Caco-2 (cell line): ENCODE measurements around the gene SRSF8. TPM values are rescaled to one million over a fixed set of nuclear protein-coding genes. Genes with fewer than 3 reads are reported as not detected.
"Not testable (repeated sequence)": the region's sequence is repeated elsewhere in the genome, so short reads cannot be mapped to it uniquely, and the experiment has no call there.

Experiments used
- BruUV-seq: library from RNA; stranded (reverse); fragments of 400-500 nt; replicated peaks from 2 replicates; lab custom pipeline; 2021; lab: Mats Ljungman, UMichigan
- CTCF ChIA-PET: fragments of 300-600 bp; sonication (Branson Sonifier 250); formaldehyde crosslinking; loops from one replicate; lab custom pipeline; 2022; ENCODE audit warnings: antibody characterized with exemption; lab: Charles Lee
- POLR2A ChIA-PET: fragments of 300-600 bp; sonication (Branson Sonifier 250); formaldehyde crosslinking; loops from one replicate; lab custom pipeline; 2022; ENCODE audit warnings: antibody characterized with exemption; lab: Charles Lee
- DNase-seq, 2 experiments: peaks; one replicate each; pipeline versions ENCODE4 v3.0.0 to v3.0.0-alpha.2; 2020 to 2022
- H3K27me3 ChIP-seq: replicated peaks from 2 replicates; pipeline ENCODE4 v1.6.0; 2011; ENCODE audit warnings: low read length; ENCODE audit not compliant: control insufficient read depth, insufficient read depth
- H3K36me3 ChIP-seq: 2 replicates; pipeline ENCODE4 v1.5.1; 2011; ENCODE audit warnings: low read length; ENCODE audit not compliant: control insufficient read depth, insufficient read depth
- H3K4me1 ChIP-seq: fragments of 250-450 bp; sonication (Bioruptor Pico); 2 replicates; pipeline ENCODE4 v1.5.1; 2020; ENCODE audit warnings: mild to moderate bottlenecking
- H3K4me3 ChIP-seq: 2 replicates; pipeline ENCODE4 v1.5.1; 2011; ENCODE audit warnings: low read depth, mild to moderate bottlenecking, control low read depth, low read length
- H3K9me3 ChIP-seq: fragments of 250-450 bp; sonication (Bioruptor Pico); 2 replicates; pipeline ENCODE4 v1.5.1; 2020; ENCODE audit warnings: mild to moderate bottlenecking, moderate library complexity
- H3K27ac Mint-ChIP-seq: one replicate; pipeline ENCODE4 v1.8.0; 2022; ENCODE audit warnings: mixed read lengths; ENCODE audit not compliant: unreplicated experiment
- H3K27me3 Mint-ChIP-seq: one replicate; pipeline ENCODE4 v1.8.0; 2022; ENCODE audit warnings: mixed read lengths; ENCODE audit not compliant: insufficient read depth, unreplicated experiment
- H3K36me3 Mint-ChIP-seq: one replicate; pipeline ENCODE4 v1.8.0; 2022; ENCODE audit warnings: mild to moderate bottlenecking, mixed read lengths; ENCODE audit not compliant: insufficient read depth, unreplicated experiment
- H3K4me1 Mint-ChIP-seq: one replicate; pipeline ENCODE4 v1.8.0; 2022; ENCODE audit warnings: low read depth, mixed read lengths; ENCODE audit not compliant: unreplicated experiment
- H3K4me3 Mint-ChIP-seq: one replicate; pipeline ENCODE4 v1.8.0; 2022; ENCODE audit warnings: mild to moderate bottlenecking, moderate library complexity, mixed read lengths; ENCODE audit not compliant: unreplicated experiment
- H3K9me3 Mint-ChIP-seq: one replicate; pipeline ENCODE4 v1.8.0; 2022; ENCODE audit warnings: mixed read lengths; ENCODE audit not compliant: unreplicated experiment
- intact Hi-C: fragments of 100-400 bp; cut with micrococcal nuclease; formaldehyde crosslinking; loops from one replicate; pipeline ENCODE4 v1.10.0; 2022; ENCODE audit not compliant: unreplicated experiment
- total RNA-seq: library from RNA; stranded (reverse); gene quantifications from 2 replicates; pipeline ENCODE4 v1.2.3, GENCODE V29; 2022
- TF ChIP-seq, protein P1 (sequence below), 2 experiments: fragments of 200-600 bp in 1 of 2; IDR thresholded peaks; 1 replicate in 1 of 2; 2 replicates in 1 of 2; pipeline versions ENCODE4 v1.5.1 to v1.8.0; 2011 to 2022; ENCODE audit warnings: antibody characterized with exemption in 1 of 2, control low read depth in 1 of 2, inconsistent platforms in 1 of 2, low read depth in 1 of 2, low read length in 1 of 2, mild to moderate bottlenecking in 1 of 2, moderate library complexity in 1 of 2; ENCODE audit not compliant: insufficient read depth in 1 of 2, severe bottlenecking in 1 of 2, unreplicated experiment in 1 of 2

SRSF8 gene
- total RNA-seq, 1 experiment from 2014 or later: 44.5 TPM

DNA sequence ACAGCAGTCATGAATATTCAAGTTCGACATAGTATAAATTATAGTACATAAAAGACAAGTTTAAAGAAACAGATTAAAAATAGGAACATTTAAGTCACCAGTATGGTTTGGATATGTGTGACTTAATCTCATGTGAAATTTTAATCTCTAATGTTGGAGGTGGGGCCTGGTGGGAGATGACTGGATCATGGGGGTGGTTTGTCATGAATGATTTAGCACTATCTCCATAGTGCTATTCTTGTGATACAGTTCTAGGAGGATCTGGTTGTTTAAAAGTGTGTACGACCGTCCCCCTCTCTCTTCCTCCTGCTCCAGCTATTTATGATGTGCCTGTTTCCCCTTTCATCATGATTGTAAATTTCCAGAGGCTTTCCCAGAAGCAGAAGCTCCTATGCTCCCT lies 38.4 kb upstream of the SRSF8 start:
- no peaks in the 10 kb centered on the region for H3K4me1 ChIP-seq
- intact Hi-C loops: no loop called here
- Mint-ChIP-seq H3K36me3 (no peaks in the 10 kb centered on the region), H3K27me3 (peaks cover 5% of the 10 kb centered on the region), H3K9me3 (no peaks in the 10 kb centered on the region), H3K4me1 (no peaks in the 10 kb centered on the region), H3K4me3 (no peak overlapping the region), H3K27ac (no peak overlapping the region)
- H3K4me3 ChIP-seq: no peak overlapping the region
- BruUV-seq: no TSS peak
- peaks cover 6% of the 10 kb centered on the region; the same call in 1 of the 2 replicates for H3K9me3 ChIP-seq
- H3K27me3 ChIP-seq: no peaks in the 10 kb centered on the region; the same call in 1 of the 2 replicates
- H3K36me3 ChIP-seq: no peaks in the 10 kb centered on the region
- POLR2A ChIA-PET: no interaction called here
- CTCF ChIA-PET: no interaction called here
- no peak for DNase-seq
- TF ChIP-seq, protein P1, sequence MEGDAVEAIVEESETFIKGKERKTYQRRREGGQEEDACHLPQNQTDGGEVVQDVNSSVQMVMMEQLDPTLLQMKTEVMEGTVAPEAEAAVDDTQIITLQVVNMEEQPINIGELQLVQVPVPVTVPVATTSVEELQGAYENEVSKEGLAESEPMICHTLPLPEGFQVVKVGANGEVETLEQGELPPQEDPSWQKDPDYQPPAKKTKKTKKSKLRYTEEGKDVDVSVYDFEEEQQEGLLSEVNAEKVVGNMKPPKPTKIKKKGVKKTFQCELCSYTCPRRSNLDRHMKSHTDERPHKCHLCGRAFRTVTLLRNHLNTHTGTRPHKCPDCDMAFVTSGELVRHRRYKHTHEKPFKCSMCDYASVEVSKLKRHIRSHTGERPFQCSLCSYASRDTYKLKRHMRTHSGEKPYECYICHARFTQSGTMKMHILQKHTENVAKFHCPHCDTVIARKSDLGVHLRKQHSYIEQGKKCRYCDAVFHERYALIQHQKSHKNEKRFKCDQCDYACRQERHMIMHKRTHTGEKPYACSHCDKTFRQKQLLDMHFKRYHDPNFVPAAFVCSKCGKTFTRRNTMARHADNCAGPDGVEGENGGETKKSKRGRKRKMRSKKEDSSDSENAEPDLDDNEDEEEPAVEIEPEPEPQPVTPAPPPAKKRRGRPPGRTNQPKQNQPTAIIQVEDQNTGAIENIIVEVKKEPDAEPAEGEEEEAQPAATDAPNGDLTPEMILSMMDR (IDR thresholded peaks at IDR 0.05; ENCODE audit: insufficient read depth in 1 of 2, low read depth in 1 of 2, low read length in 1 of 2, severe bottlenecking in 1 of 2, unreplicated experiment in 1 of 2): no peak

DNA sequence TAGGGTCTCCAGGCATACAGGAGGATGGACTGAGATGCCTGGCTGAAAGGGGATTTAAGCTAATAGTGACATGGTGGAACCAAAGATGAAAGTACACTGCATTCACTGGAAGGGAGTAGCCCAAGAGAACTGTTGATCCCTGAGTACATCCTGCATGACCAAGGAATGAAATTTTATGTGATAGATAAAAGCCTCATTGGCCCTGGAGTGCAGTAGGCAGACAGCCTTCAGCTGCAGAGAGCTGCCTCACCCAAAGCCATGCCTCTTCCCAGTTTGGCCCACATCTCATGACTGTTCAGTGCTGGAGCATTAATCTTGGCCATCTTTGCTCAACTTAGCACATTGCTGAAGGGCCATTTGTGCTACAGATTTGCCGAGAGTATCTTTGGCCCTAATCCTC lies 33.7 kb upstream of the SRSF8 start:
- intact Hi-C loops: no loop called here
- no peaks in the 10 kb centered on the region for H3K9me3 Mint-ChIP-seq
- H3K36me3 Mint-ChIP-seq: no peaks in the 10 kb centered on the region
- H3K9me3 ChIP-seq: peaks cover 6% of the 10 kb centered on the region; the same call in 1 of the 2 replicates
- H3K4me1 ChIP-seq: no peaks in the 10 kb centered on the region
- H3K4me3 ChIP-seq: no peak overlapping the region
- no TSS peak for BruUV-seq
- H3K27me3 Mint-ChIP-seq: peaks cover 14% of the 10 kb centered on the region
- H3K27me3 ChIP-seq: no peaks in the 10 kb centered on the region; the same call in 1 of the 2 replicates
- CTCF ChIA-PET: no interaction called here
- H3K4me1 Mint-ChIP-seq: no peaks in the 10 kb centered on the region
- H3K36me3 ChIP-seq: no peaks in the 10 kb centered on the region
- TF ChIP-seq, protein P1 (IDR thresholded peaks at IDR 0.05; ENCODE audit: insufficient read depth in 1 of 2, low read depth in 1 of 2, low read length in 1 of 2, severe bottlenecking in 1 of 2, unreplicated experiment in 1 of 2): no peak
- DNase-seq: no peak
- H3K27ac Mint-ChIP-seq: no peak overlapping the region
- POLR2A ChIA-PET: no interaction called here
- no peak overlapping the region for H3K4me3 Mint-ChIP-seq

DNA sequence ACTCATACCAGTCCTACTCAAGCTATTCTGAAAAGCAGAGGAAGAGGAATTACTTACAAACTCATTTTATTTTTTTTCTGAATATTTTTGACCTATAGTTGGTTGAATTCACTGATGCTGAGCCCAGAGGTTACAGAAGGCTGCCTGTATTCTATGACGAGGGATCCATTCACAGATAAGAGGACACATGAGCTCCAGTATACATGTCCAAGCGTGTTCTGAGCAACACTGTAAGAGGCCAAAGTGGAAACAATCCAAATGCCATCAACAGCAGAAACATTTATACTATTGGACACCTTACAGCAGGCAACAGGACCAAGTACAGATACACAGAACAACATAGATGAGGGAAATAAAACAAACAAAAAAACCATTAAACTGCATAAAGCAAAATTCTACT lies 31.4 kb upstream of the SRSF8 start:
- H3K4me3 ChIP-seq: no peak overlapping the region
- ChIA-PET POLR2A (no interaction called here), CTCF (no interaction called here)
- H3K27me3 Mint-ChIP-seq: peaks cover 16% of the 10 kb centered on the region
- no peaks in the 10 kb centered on the region for H3K36me3 Mint-ChIP-seq
- no peak overlapping the region for H3K4me3 Mint-ChIP-seq
- no peaks in the 10 kb centered on the region; the same call in 1 of the 2 replicates for H3K27me3 ChIP-seq
- no peaks in the 10 kb centered on the region for H3K9me3 Mint-ChIP-seq
- no peaks in the 10 kb centered on the region for H3K4me1 Mint-ChIP-seq
- DNase-seq: no peak
- TF ChIP-seq, protein P1 (IDR thresholded peaks at IDR 0.05; ENCODE audit: insufficient read depth in 1 of 2, low read depth in 1 of 2, low read length in 1 of 2, severe bottlenecking in 1 of 2, unreplicated experiment in 1 of 2): no peak
- H3K27ac Mint-ChIP-seq: no peak overlapping the region
- no peaks in the 10 kb centered on the region for H3K9me3 ChIP-seq
- no peaks in the 10 kb centered on the region for H3K4me1 ChIP-seq
- H3K36me3 ChIP-seq: no peaks in the 10 kb centered on the region
- intact Hi-C loops: no loop called here
- BruUV-seq: no TSS peak

DNA sequence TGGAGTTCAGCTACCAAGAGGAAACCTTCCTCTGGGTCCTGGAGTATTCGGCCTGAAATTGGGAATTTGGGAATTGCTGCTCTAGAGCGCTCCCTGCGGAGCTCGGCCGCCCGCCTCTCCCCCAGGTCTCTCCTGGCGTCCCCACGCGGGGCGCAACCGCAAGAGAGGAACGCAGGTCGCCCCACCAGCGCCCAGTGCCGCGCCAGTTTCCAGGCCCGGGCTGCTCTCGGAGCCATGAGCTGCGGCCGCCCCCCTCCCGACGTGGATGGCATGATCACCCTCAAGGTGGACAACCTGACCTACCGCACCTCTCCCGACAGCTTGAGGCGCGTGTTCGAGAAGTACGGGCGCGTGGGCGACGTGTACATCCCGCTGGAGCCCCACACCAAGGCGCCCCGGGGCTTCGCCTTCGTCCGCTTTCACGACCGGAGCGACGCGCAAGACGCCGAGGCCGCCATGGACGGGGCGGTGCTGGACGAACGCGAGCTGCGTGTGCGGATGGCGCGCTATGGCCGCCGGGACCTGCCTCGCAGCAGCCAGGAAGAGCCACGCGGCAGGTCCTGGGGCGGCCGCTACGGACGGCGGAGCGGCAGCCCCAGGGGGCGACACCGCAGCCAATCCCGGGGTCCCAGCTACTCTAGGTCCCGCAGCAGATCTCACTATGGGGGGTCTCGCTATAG lies 29.2 kb upstream of the SRSF8 start:
- H3K4me1 Mint-ChIP-seq, H3K4me1 ChIP-seq, H3K9me3 Mint-ChIP-seq, H3K27me3 ChIP-seq, H3K36me3 ChIP-seq, POLR2A ChIA-PET, intact Hi-C loops, H3K4me3 Mint-ChIP-seq, H3K4me3 ChIP-seq, BruUV-seq, DNase-seq, H3K27ac Mint-ChIP-seq, CTCF ChIA-PET, H3K36me3 Mint-ChIP-seq, H3K9me3 ChIP-seq: not testable (repeated sequence)
- peaks cover 14% of the 10 kb centered on the region for H3K27me3 Mint-ChIP-seq
